OCI-LY1 (cell line): ENCODE measurements around the gene POLR2E.

Experiments used
- CTCF ChIP-seq: fragments of 200-600 bp; sonication (generic), shearing (Covaris generic); IDR thresholded peaks from 2 replicates; pipeline ENCODE4 v1.5.1; 2017; ENCODE audit warnings: mild to moderate bottlenecking, antibody characterized with exemption, low read length, moderate library complexity, mixed read lengths
- EZH2 ChIP-seq: fragments of 200-600 bp; sonication (generic), shearing (Covaris generic); IDR thresholded peaks from 2 replicates; pipeline ENCODE4 v1.8.0; 2017; ENCODE audit warnings: borderline replicate concordance, mixed run types, mild to moderate bottlenecking, antibody characterized with exemption, low read length, moderate library complexity, mixed read lengths

- TF ChIP-seq CTCF: no peak
- no peak for TF ChIP-seq EZH2
These were observed 21.9 kb downstream of the POLR2E start for GRCh38 chr19:1073063-1073955.
